ENCODE measurements around the gene VEGFC.

VEGFC gene

DNA sequence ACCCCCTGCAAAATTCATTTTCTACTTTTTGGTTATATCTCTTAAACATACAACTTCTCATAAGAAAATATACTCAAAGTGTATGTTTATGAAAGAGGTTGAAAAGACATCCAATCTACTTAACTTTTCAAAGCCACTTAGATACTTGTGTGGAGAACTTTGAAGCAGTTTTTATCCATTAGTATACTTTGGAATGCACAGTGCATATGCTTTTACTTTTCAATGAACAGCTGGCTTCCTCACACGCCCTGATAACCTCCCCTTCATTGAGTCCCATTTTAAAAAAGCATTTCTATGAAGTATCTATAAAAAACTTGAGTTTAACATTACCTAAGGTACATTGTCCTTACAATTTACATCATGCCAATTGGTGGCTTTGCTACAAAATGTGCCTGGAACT is 73.8 kb downstream of the VEGFC start:
- no peak overlapping the region for H3K4me3 ChIP-seq (ENCODE audit: low read depth, low read length)
- TF ChIP-seq, protein P1, sequence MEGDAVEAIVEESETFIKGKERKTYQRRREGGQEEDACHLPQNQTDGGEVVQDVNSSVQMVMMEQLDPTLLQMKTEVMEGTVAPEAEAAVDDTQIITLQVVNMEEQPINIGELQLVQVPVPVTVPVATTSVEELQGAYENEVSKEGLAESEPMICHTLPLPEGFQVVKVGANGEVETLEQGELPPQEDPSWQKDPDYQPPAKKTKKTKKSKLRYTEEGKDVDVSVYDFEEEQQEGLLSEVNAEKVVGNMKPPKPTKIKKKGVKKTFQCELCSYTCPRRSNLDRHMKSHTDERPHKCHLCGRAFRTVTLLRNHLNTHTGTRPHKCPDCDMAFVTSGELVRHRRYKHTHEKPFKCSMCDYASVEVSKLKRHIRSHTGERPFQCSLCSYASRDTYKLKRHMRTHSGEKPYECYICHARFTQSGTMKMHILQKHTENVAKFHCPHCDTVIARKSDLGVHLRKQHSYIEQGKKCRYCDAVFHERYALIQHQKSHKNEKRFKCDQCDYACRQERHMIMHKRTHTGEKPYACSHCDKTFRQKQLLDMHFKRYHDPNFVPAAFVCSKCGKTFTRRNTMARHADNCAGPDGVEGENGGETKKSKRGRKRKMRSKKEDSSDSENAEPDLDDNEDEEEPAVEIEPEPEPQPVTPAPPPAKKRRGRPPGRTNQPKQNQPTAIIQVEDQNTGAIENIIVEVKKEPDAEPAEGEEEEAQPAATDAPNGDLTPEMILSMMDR (IDR thresholded peaks at IDR 0.05; ENCODE audit: low read depth, low read length, missing control alignments), result no peak
- in situ Hi-C loops (cut with HindIII; ENCODE audit: low sequenced_read_pairs), result no loop called here
- no peak for DNase-seq (ENCODE audit: low read depth)

DNA sequence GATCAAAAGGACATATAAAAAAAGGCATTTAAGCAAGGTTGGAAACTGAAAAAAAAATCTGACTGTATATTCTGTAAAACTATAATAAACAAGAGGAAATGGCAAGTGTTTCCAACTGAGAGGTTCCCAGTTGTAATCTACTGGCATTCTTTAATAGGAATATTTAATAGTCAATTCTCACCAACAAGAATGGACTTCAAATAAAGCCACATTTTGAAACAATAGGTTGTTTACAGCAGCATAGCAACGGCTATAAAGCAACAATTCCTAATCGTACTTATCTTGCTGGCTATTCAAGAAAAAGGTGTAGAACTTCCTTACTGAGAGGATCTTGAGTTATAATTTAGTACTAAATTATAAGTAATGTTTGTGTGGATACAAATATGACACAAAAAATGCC is 75.5 kb downstream of the VEGFC start:
- no peak overlapping the region for H3K4me3 ChIP-seq (ENCODE audit: low read depth, low read length)
- TF ChIP-seq, protein P1 (IDR thresholded peaks at IDR 0.05; ENCODE audit: low read depth, low read length, missing control alignments), result no peak
- no peak for DNase-seq (ENCODE audit: low read depth)
- in situ Hi-C loops (cut with HindIII; ENCODE audit: low sequenced_read_pairs), result no loop called here

DNA sequence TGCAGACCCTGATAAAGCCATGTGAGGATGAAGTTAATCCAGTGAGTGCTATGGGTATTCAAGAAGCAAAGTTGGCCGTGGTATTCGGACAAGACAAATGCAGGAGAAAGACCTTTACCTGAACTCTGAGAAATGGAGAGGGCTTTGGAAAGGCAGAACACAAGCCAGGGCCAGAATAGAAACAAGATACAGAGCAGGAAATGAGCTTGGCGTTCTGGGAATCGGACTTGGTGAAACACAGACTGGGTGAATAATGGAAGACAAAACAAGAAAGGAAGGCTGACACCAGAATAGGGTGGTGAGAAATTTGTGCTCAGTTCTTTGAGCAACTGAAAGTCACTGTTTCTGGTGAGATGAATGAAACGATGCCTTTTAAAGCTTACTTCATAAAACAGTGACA is 83.3 kb downstream of the VEGFC start:
- in situ Hi-C loops (cut with HindIII; ENCODE audit: low sequenced_read_pairs), result no loop called here
- H3K4me3 ChIP-seq (ENCODE audit: low read depth, low read length), result no peak overlapping the region
- TF ChIP-seq, protein P1 (IDR thresholded peaks at IDR 0.05; ENCODE audit: low read depth, low read length, missing control alignments), result no peak
- DNase-seq (ENCODE audit: low read depth), result no peak

DNA sequence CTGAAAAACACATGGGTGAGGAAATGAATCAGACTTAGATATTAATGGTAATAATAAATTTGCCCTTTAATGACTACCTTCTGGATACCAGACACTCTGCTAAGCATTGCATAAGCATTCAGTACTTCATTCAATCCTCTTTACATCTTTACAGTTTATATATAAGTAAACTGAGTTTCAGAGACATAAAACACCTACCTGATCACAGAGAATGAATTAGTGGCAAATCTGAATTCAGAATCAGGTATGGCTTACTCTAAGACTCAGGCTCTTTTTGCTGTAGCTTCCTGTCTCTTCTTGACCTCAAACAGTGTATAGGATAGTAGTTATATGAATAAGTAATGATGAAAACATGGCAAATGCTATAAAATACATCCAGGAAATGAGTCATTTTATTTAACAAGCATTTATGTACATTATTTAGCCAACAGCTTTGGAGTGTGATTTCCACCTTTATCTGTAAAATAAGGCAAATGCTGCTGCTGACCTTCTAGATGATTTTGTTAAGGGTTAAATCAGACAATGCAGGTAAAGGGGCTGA is 83.9 kb downstream of the VEGFC start:
- in situ Hi-C loops (cut with HindIII; ENCODE audit: low sequenced_read_pairs), result no loop called here
- no peak for DNase-seq (ENCODE audit: low read depth)
- TF ChIP-seq, protein P1 (IDR thresholded peaks at IDR 0.05; ENCODE audit: low read depth, low read length, missing control alignments), result no peak
- no peak overlapping the region for H3K4me3 ChIP-seq (ENCODE audit: low read depth, low read length)

DNA sequence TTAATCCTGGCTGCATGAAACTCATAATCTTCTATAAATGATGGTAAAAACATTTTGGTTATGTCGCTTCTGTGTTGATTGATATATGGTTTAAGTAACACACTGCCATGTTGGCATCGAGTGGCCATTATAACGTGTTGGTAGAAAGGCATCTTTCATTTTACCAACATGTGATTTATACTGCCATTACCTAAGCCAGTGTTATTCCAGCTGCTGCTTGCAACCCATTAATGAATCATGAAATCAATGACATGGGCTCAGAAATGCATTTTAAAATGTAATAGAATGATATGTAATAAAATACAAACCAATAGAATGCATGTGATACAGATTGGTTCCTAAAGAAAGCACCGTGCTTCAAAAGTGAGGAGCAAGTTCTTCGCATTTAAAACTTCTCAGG is 102.0 kb downstream of the VEGFC start:
- H3K4me3 ChIP-seq (ENCODE audit: low read depth, low read length), result no peak overlapping the region
- TF ChIP-seq, protein P1 (IDR thresholded peaks at IDR 0.05; ENCODE audit: low read depth, low read length, missing control alignments), result no peak
- in situ Hi-C loops (cut with HindIII; ENCODE audit: low sequenced_read_pairs), result no loop called here
- no peak for DNase-seq (ENCODE audit: low read depth)

DNA sequence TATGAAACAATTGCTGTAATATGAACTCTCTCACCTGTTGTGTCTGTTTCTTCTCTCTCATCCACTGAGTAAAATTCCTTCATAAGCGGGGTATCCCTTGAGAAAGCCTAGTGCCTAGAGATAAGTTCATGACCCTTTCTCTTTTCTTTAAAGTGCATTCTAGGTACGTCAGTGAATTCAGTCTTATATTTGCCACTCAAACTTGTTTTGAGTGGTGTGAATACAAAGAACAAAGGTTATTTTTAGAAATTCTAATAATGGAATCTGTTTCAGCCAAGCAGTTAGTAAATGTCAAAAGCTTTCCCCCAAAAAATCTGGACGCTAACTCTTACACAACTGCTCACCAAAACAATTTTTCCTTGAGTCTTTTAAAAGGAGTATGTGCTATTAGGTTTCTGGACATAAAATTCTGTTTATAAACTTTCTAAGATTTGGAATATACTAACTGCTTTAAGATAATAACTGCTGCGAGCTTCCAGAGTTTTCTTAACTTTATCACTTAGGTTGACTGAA is 112.0 kb downstream of the VEGFC start:
- in situ Hi-C loops (cut with HindIII; ENCODE audit: low sequenced_read_pairs), result no loop called here
- TF ChIP-seq, protein P1 (IDR thresholded peaks at IDR 0.05; ENCODE audit: low read depth, low read length, missing control alignments), result no peak
- no peak overlapping the region for H3K4me3 ChIP-seq (ENCODE audit: low read depth, low read length)
- DNase-seq (ENCODE audit: low read depth), result no peak

All from astrocyte of the cerebellum (primary cell).